Eye (tissue), 1 donor: Measurements from ENCODE around the gene AIG1.
"Not testable (repeated sequence)": the region's sequence is repeated elsewhere in the genome, so short reads cannot be mapped to it uniquely, and the experiment has no call there.

Experiments used
- DNase-seq: peaks from one replicate; pipeline ENCODE4 v3.0.0-alpha.2; 2015

The AIG1 gene

DNA sequence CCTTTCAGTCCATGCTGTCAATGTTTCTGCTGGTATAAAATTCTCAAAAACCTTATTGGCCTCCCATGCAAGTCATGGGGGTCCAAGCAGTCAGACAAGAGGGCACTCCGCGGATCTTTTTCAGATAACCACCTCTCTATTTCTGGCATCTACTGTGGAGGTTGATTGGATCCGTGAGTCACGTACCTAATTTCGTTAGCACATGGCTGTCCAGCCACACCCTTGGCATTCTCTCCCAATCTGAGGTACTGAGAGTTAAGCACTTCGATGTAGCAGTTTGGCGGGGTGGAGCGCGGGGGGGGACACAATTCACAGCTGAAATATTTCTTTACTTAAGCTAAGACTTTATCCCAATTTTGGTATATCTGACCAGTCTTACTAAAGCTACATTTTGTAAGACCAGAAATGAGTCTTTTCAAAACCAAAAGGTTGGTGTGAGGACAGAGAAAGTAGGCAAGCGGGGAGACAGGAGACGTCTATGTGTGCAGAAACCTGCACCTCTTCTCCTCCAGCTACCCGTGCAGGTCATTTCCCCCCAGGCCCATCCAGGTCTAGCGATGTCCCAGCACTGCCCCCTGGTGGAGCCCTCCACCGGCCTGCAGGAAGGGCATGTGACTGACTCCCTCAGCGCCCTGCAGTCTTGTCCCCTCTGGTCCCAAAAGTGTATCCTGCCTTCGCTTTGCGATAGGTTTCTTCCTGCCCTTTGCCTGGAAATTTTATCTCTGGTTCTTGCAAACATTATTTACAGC, 276.7 kb downstream of the AIG1 start:
- peak; percentile 34 for DNase-seq

DNA sequence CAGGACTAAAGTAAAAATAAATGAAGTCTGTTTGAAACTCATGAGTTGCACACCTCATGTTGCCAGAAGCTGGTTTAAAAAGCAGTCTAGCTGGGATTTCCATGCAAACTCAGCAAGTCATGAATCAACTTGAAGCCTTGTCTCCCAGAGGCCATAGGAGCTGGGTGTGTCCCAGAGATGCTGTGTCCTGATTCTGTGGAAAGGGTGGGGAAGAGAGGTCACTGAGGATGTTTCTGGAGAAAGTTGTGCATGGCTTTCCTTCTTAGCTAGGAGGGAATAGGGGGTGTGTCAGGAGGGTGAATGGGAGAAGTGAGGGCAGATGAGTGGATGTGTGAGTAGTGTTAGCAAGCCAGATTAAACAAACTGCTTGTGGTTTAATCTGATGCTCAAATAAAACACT, 278.5 kb downstream of the AIG1 start:
- DNase-seq, result no peak

DNA sequence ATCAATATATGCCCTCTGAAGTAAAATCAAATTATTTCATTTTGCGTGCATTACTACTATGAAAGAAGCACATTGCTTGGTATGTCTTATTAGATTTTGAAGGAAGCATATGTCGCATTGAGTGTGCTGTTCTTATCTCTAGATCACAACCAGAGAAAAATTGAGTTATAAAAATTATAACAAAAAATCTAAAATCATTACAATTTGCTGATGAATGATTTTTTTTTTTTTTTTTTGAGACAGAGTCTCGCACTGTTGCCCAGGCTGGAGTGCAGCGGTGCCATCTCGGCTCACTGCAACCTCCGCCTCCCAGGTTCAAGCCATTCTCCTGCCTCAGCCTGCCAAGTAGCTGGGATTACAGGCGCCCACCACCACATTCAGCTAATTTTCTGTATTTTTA, 284.8 kb downstream of the AIG1 start:
- not testable (repeated sequence) for DNase-seq

DNA sequence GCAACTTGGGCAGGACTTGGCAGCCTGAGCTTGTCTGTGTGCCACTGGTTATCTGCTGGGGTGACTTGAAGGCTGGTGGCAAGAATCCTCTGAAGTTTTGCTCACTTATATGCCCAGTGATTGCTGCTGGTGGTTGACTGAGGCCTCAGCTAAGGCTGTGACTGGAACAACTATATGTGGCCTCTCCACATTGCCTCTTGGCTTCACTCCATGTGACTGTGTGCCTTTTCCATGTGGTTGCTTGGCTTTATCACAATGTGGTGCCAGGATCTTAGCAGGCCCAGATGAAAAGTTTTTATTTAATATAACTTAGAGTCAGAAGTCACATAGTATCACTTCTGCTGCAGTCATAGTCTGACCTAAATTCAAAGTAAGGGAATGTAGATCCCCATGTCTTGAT, 285.3 kb downstream of the AIG1 start:
- DNase-seq, result no peak

DNA sequence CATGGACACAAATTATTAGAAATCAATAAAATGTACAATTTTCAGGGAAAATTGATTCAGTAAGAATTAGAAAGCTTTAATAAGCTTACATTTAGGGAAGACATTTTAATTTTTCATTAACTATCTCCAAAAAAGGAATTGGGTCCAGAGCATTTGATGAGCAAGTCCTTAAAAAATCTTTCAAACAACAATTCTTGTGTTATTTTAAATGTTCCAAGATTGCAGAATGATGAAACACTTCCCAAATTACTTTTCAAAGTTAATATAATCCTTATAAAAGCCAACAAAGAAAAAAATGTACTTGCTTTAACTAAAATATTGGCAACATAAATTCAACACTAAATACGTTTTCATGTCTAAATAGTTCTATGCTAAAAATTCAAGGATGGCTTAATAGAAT, 287.8 kb downstream of the AIG1 start:
- no peak for DNase-seq

DNA sequence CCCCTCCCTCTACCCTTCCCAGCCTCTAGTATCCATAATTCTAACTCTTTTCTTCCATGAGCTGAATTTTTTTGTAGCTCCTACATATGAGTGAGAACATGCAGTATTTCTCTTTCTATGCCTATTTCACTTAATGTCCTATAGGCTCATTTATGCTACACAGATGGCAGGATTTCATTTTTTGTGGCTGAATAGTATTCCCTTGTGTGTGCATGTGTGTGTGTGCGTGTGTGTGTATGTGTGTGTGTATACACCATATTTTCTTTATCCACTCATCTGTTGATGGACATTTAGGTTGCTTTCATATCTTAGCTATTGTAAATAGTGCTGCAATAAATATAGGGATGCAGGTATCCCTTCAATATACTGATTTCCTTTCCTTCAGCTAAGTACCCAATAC, 288.8 kb downstream of the AIG1 start:
- DNase-seq, result no peak

DNA sequence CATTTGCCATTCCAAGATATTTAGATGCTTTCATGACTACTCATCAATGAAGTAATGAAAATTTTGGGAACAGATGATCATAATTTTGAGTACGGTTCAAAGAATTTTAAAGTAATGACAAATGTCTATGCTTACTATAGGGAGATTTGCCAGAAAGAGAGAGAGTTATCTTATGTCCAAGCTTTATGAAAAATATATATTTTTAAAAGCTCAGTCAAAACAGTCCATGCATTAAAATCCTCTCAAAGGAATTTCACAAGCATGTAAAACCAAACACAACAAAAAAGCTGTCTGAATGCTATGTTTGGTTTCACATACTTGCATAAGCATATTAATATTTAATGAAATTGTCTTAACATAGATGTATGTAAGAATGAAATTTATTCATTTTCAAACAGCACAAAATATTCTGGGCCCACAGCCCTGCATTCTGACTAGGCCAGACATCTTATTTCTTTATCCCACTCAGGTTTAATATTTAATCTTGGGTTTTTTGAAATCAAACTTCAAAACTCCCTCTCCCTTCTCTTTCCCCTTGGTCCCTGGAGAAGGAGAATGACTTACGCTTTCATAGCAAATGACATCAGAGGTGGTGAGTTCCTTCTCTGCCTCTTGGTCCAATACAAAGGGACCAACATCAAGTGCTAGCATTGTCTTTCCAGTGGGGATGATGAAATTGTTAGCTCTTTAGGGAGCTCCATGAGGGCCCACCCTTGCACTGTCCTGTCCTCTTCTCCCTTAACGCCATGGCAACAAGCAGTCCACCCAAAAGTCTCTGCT, 295.6 kb downstream of the AIG1 start:
- DNase-seq, result peak; percentile 11

DNA sequence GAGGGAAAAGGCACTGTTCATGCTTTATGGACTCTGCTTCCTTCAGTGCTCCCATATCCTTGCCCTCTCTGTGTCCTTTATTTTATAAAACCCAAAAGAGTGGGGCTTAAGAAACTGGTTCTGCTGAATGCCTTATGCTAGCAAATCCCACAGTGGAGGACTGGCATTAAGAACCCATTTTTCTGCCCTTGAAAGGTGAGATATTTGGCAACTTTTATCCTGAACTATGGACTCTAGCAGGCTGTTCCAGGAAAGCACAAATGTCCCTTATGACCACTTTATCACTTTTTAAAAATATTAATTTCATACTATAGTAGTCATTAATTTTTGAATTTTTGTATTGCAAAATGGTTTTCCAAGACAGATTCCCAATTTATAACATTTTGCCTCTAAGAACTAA, 296.5 kb downstream of the AIG1 start:
- DNase-seq, result no peak

DNA sequence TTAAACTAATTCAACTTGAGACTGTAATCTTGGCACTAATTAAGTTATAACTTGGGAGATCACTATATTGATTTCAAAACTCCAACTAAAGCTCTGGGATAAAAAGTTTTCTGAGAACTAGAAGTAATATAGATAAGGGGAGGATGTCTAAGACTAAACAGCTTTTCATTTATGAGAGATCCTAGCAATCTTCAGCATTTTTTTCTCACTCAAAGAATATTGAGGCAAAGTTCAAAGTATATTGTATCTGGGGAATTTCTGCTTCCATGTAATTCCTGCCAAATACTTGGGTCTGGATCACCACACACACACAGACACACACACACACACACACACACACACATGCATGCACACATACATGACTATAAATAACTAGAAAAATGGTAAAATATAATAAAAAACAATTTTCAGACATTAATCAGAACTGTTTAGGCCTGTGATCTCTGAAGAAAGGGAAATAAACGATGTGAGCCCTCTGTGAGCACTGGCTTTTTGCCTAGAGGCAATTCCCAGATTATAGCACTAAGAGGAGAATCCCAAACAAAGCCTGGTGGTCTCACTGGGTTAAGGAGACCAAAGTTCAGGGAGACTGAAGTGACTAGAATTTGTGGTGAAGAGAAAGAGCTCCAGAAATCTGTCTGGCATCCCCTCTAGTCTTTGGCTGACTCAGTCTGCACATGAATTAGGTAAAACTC, 297.0 kb downstream of the AIG1 start:
- DNase-seq, result peak; percentile 21

DNA sequence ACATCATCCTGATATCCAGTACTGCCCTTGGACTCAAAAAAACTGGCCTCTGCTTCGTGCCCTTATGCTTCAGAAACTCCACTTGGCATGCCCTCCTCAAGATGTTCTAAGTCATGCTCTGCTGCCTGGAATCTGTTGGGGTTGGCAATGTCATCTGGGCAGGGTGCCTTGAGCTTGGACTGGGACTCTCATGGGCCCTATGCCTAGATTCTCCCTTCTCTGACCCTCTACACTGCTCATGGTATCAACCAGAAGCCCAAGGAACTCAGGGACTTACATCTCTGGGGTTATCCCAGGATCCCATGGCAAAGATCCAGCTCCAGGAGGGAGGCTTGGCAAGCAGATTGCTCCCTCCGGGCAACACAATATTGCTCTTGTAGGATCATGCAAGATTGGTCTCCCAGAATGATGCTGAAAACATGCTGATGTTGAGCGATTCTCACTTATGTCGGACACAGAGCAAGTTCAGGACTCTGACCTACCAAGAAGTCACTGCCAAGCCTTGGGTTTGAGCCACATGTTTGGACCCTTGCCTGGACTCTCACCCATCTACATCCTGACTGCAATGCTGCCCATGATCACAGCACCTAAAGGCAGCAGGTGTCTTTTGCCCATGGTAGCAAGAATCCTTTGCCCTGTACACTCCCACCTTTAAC, 301.0 kb downstream of the AIG1 start:
- no peak for DNase-seq

DNA sequence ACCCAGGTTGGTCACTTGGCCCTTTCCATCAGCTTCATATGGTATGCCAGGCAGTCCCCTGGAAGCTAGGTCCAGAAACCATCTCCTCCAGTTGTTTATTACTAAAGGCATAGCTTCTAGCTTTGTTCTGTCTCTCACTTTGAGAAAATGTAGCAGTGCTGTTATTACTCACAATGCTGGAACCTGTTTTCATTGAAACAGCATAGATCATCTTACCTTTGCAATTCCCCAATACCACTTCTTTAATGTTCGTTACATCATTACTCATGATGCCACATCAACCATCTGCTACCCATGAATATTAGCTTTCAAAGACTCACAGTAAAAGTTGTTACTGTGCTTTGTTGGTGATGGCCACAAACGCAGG, 301.5 kb downstream of the AIG1 start:
- no peak for DNase-seq

DNA sequence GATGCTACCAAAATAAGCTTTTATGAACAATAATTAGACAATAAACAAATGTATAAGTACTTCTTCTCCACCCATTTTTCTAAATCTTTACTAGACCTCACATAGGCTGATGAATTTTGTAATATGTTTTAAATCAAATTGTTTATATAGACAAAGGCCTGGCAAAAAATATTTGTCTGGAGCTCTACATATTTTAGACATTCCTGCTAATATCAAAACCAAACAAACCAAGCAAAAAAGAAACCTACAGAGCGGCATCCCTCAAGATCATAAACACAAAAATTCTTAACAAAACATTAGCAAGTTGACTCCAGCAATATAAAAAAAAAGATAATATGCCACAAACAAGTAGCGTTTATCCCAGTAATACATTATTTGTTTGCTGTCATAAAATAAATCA, 302.6 kb downstream of the AIG1 start:
- no peak for DNase-seq

DNA sequence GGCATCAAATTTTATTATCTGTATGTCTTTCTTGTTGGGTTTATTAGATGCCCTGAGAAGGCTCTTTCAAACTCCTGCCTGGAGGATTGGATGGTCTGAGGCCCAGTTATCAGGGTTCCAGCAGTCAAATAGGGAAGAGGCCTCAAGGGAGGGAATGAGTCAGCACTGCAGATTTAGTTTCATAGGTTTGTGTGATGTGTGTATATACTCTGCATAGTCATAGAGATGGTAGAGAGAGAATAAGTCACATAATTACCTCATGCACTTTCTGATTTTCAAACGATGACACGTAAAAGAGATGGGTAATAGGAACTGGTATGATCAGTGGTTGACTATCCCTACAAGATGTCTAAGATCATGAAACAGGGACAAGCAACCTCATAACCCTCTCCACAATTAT, 307.7 kb downstream of the AIG1 start:
- DNase-seq, result no peak

DNA sequence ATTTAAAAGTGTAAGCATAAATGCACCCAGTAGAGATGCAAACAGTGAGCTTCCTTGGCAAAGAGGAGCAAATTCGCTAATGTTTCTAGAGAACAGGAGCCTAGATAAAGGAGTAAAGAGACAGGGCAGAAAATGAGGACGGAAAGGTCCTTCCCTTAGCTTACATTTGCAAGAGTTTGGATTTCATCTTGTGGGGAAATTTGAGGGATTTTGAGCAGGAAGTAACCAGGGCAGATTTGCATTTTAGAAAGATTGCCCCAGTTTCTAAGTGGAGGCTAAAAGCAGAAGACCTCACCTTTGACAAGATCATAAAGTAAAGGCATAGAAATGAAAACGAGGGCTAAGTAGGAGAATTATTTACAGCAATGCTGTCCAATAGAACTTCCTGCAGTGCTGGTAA, 309.3 kb downstream of the AIG1 start:
- no peak for DNase-seq

DNA sequence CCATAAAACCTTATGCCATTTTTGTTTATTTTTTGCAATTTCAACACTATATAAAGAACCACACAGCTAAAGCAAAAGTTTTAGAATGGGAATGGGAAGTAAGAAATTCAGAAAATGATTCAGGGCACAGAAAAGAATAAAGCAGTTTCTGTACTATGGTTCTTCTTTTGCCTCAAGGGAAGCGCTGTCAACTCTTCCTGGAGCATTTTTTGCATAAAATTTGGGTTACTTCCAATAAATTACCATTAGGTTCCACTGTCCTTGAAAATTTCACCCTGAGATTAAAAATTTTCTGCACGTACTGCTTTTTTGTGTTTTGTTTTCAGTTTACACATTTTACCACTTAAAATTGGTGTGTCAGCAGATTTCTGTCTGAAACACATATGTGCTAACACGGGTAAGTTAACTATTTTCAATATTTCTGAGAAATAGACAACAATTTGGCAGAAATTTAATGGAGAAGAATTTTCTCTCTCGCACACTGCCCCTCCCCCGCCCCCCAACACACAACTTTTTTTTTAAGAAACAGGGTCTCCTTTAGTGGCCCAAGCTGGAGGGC, 310.2 kb downstream of the AIG1 start:
- DNase-seq, result no peak

DNA sequence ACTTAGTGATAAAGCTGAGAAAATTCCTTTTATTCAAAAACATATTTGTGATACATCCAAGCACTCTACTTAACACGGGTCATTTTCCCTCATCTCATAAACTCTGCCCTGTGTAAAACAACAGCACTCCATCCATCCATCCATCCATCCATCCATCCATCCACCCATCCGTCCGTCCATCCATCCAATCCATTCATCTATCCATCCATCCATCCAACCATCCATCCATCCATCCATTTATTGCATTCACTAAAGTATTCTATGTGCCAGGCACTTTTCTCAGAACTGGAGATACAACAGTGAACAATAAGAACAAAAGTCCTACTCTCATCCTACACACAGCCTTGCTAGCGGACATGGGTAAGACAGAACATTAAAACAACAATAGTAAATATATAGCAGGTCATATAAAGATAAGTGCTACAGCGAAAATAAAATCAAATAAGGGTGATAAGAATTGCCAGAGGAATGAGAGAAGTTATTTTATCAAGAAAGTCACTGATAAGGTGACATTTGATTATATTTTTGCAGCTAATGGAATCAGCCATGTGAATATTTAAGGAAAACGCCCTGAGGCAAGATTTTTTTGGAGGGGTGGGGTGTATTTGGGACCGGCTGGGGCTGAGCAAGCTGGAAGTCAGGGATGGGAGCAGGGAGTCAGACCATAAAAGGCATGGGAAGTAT, 311.7 kb downstream of the AIG1 start:
- no peak for DNase-seq

DNA sequence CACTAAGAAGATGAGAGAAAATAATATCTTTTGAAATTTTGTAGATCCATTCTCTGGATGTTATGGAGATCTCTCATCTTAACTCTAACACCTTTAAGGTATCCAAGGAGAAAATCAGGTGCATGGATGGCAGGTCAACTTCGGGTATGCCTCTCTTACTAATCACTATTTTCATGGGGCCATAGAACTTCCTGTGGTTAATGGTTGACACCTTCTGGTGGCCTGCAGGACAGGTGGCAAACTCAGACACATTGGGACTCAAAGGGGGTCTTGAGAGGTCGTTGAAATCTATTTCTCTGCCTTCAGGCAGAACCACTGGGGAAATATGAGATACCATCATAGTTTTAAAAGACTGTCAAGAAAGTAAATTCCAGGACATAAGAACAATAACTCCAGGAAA, 313.3 kb downstream of the AIG1 start:
- DNase-seq, result no peak

DNA sequence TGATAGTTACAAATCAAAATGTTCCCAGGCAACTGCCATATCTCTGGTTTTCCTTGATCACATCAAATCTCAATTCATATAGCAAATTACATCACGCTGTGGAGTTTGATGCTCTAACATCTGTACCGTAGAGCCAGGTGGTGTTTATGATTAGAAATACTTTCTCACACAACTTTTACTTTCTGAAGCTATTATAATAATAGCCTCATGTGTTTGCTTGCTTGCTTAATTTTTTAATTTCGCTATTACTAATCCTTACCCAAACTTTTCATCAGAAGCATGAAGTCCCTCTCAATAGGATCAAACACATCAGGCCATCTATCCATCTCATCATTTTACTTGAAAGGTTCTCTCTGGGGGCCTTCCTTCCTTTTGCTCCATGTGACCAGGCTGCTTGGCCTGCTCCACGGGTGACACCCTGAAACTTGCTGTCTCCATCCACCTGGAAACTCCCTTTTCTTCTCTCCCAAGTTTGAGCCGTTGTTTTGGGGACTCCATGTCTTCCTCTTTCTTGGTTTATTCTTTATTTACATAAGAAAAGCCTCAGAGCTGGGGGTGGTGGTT, 314.4 kb downstream of the AIG1 start:
- DNase-seq, result no peak

DNA sequence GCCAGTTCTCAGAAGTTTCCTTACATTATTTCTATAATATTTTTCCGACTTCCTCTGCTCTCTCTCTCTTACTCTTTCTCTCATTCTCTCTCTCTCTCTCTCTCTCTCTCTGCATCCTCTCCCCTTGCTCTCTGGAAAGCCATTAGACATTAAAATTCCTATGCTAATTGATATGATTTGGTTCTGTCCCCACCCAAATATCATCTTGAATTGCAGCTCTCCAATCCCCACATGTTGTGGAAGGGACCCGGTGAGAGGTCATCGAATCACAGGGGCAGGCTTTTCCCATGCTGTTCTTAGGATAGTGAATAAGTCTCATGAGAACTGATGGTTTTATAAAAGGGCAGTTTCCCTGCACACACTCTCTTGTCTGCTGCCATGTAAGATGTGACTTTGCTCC, 315.7 kb downstream of the AIG1 start:
- no peak for DNase-seq

DNA sequence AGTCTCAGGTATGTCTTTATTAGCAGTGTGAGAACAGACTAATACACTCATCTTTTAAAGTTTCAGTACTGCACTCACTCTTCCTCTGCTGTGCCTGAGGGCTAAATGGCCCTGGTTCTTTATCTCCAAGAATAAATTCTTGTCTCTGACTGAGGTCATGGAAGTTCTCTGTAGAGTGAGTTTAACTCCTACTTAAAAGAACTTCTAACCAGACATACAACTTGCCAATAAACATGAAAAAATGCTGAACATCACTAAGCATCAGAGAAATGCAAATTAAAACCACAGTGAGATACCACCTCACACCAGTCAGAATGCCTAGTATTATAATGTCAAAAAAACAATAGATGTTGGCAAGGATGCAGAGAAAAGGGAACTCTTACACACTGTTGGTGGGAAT, 316.2 kb downstream of the AIG1 start:
- DNase-seq, result no peak

DNA sequence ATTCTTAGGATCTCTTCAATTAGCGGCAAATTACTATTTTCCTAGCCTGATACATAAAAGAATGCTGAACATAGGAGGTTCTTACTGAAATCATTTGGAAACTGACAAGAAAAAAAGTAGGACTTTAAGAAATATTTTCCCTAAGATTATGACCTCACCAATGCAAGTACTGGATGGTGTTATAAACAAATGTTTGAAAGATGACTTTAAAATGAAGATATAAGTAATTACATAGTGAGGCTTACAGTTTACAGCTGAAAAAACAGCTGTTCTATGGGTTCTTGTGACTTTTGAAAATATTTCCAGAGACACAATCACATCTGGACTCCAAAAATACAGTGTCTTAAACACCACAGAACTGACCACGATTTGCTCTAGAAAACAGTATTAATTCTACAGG, 324.9 kb downstream of the AIG1 start:
- DNase-seq, result no peak

DNA sequence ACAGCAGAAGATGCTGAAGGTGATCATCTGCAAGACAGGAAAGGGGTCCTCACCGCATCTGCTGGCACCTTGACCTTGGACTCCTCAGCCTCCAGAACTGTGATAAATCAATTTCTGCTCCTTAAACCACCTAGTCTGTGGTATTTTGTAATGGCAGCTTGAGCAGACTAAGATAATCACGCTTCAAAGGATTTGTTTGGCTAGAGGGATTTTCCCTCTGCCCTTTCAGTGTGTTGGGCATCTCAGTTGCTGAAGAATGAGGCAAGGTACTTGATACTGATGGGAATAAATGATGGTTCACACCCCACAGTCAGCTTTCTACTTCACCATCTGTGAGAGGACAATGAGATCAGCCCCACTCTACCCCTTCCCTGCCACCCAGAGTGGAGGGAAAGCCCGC, 329.6 kb downstream of the AIG1 start:
- no peak for DNase-seq
